ENCODE measurements around the gene GRB2.

GRB2 gene

DNA sequence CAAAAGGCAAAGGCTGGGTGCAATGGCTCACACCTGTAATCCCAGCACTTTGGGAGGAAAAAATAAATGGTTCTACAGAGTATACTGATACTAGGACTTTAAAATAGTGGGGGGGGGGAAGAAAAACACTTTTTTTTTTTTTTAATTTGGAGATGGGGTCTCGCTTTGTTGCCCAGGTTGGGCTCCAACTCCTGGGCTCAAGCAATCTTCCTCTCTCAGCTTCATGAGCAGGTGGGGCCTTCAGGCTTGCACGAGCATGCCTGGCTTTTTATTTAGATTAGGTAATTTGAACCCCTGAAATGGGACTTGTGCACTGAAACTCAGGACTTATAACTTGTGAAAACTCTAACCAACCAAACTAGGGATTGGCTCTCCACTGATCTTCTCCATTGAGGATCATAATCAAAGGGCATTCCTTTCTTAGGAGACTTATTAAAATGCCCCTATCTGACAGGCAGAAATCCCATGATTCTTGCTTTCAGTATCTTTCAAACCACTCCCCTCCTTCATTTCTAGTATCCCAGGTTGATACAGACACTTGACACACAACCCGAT, 16.9 kb downstream of the GRB2 start:
- TF ChIP-seq EGR1 (IDR thresholded peaks at IDR 0.05) (no peak), NFIC (IDR thresholded peaks at IDR 0.05) (no peak), TCF12 (IDR thresholded peaks at IDR 0.05; ENCODE audit: low read depth) (no peak), TEAD4 (IDR thresholded peaks at IDR 0.05) (no peak)

DNA sequence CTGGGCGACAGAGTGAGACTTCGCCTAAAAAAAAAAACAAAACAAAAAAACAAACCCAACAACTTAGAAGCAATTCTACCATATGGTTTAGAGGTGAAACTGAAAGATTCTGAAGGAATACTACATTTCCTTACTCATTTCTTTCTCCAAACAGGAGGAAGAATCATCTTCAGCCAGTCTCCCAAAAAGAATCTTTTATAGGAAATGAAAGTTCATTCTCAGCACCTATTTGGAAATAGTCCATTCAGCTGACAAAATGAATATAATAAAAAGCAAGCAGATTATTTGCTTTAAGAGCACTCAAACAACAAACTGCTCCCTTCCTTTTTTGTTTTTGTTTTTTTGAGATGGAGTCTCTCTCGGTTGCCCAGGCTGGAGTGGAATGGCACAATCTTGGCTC, 17.7 kb downstream of the GRB2 start:
- TF ChIP-seq TAF1 (IDR thresholded peaks at IDR 0.05; ENCODE audit: low read depth) (no peak), YY1 (IDR thresholded peaks at IDR 0.05; ENCODE audit: low read depth) (no peak)

DNA sequence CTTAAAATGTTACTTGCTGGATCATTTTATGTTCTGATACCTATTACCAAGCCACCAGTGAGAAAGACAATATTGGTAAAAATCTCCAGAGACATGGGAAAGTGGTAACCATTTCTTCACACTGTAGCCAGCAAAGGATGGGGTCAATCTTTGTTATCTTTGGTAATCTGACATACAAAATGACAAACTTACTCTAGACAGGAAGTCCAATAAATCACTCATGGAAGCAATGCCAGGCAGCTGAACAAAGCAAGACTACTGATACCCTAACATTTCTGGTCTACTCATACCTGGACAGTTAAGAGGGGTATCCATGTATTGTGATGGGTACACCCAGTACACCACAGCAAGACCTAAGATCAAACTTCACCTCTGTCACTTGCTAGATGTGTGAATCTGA, 19.0 kb downstream of the GRB2 start:
- no peak for TF ChIP-seq CEBPB (IDR thresholded peaks at IDR 0.05)
- TF ChIP-seq TEAD4 (IDR thresholded peaks at IDR 0.05) = no peak
- no peak for TF ChIP-seq MAX (IDR thresholded peaks at IDR 0.05)
- no peak for TF ChIP-seq RAD21 (IDR thresholded peaks at IDR 0.05; ENCODE audit: low read depth)
- no peak for TF ChIP-seq TCF12 (IDR thresholded peaks at IDR 0.05; ENCODE audit: low read depth)
- TF ChIP-seq, protein P1, sequence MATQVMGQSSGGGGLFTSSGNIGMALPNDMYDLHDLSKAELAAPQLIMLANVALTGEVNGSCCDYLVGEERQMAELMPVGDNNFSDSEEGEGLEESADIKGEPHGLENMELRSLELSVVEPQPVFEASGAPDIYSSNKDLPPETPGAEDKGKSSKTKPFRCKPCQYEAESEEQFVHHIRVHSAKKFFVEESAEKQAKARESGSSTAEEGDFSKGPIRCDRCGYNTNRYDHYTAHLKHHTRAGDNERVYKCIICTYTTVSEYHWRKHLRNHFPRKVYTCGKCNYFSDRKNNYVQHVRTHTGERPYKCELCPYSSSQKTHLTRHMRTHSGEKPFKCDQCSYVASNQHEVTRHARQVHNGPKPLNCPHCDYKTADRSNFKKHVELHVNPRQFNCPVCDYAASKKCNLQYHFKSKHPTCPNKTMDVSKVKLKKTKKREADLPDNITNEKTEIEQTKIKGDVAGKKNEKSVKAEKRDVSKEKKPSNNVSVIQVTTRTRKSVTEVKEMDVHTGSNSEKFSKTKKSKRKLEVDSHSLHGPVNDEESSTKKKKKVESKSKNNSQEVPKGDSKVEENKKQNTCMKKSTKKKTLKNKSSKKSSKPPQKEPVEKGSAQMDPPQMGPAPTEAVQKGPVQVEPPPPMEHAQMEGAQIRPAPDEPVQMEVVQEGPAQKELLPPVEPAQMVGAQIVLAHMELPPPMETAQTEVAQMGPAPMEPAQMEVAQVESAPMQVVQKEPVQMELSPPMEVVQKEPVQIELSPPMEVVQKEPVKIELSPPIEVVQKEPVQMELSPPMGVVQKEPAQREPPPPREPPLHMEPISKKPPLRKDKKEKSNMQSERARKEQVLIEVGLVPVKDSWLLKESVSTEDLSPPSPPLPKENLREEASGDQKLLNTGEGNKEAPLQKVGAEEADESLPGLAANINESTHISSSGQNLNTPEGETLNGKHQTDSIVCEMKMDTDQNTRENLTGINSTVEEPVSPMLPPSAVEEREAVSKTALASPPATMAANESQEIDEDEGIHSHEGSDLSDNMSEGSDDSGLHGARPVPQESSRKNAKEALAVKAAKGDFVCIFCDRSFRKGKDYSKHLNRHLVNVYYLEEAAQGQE (IDR thresholded peaks at IDR 0.05; ENCODE audit: low read depth) = no peak
- TF ChIP-seq NFIC (IDR thresholded peaks at IDR 0.05) = no peak
- no peak for TF ChIP-seq EP300 (IDR thresholded peaks at IDR 0.05; ENCODE audit: borderline replicate concordance)
- no peak for TF ChIP-seq TAF1 (IDR thresholded peaks at IDR 0.05; ENCODE audit: low read depth)
- no peak for TF ChIP-seq CREB1 (IDR thresholded peaks at IDR 0.05; ENCODE audit: low read depth)
- no peak for TF ChIP-seq EGR1 (IDR thresholded peaks at IDR 0.05)
- no peak for TF ChIP-seq FOXM1 (IDR thresholded peaks at IDR 0.05; ENCODE audit: borderline replicate concordance, low read depth)

DNA sequence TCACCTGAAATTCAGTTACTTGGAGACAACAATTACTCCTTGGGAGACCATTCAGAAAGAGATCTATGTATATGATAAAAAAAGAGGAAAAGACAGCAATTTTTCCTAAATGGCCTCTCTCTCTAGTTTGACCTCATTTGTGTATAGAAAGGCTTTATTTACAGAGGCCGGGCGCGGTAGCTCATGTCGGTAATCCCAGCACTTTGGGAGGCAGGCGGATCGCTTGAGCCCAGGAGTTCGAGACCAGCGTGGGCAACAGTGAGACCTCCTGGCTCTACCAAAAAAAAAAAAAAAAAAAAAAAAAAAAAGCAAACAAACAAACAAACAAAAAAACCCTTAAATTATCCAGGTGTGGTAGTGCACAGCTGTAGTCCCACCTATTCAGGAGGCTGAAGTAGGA, 20.7 kb downstream of the GRB2 start:
- TF ChIP-seq YY1 (IDR thresholded peaks at IDR 0.05; ENCODE audit: low read depth) (no peak), RAD21 (IDR thresholded peaks at IDR 0.05; ENCODE audit: low read depth) (no peak), MAX (IDR thresholded peaks at IDR 0.05) (no peak), NFIC (IDR thresholded peaks at IDR 0.05) (no peak), EGR1 (IDR thresholded peaks at IDR 0.05) (no peak)
- TF ChIP-seq, protein P2, sequence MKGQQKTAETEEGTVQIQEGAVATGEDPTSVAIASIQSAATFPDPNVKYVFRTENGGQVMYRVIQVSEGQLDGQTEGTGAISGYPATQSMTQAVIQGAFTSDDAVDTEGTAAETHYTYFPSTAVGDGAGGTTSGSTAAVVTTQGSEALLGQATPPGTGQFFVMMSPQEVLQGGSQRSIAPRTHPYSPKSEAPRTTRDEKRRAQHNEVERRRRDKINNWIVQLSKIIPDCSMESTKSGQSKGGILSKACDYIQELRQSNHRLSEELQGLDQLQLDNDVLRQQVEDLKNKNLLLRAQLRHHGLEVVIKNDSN (IDR thresholded peaks at IDR 0.05) = no peak

GRCh38 chr17:75383842-75384195, 21.7 kb downstream of the GRB2 start:
- TF ChIP-seq YY1 (IDR thresholded peaks at IDR 0.05; ENCODE audit: low read depth) (no peak), CEBPB (IDR thresholded peaks at IDR 0.05) (no peak), RAD21 (IDR thresholded peaks at IDR 0.05; ENCODE audit: low read depth) (no peak), CREB1 (IDR thresholded peaks at IDR 0.05; ENCODE audit: low read depth) (no peak), EP300 (IDR thresholded peaks at IDR 0.05; ENCODE audit: borderline replicate concordance) (no peak), TCF12 (IDR thresholded peaks at IDR 0.05; ENCODE audit: low read depth) (no peak), TEAD4 (IDR thresholded peaks at IDR 0.05) (no peak)
- TF ChIP-seq, protein P1 (IDR thresholded peaks at IDR 0.05; ENCODE audit: low read depth) = no peak

DNA sequence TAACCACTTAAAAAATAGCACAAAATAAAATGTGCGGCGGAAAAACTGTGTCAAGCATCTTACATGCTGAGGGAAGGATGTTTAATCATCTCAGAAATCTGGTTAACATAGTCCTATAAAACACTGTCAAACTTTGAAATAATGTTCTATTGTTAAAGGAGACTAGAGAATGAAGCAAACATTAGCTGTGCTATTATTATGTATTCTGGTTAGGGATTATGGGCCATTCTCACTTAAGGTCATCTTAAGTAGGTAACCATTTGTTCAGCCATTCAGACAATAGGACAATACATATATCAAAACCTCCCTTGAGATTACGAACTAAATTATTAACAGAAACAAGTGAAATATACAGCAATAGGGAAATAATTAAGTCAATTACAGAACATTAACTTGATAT, 24.7 kb downstream of the GRB2 start:
- no peak for TF ChIP-seq ZBTB7A (IDR thresholded peaks at IDR 0.05; ENCODE audit: low read depth)
- no peak for TF ChIP-seq TCF12 (IDR thresholded peaks at IDR 0.05; ENCODE audit: low read depth)
- TF ChIP-seq CEBPB (IDR thresholded peaks at IDR 0.05) = no peak
- TF ChIP-seq, protein P2 (IDR thresholded peaks at IDR 0.05) = no peak
- TF ChIP-seq NFIC (IDR thresholded peaks at IDR 0.05) = no peak
- TF ChIP-seq CREB1 (IDR thresholded peaks at IDR 0.05; ENCODE audit: low read depth) = no peak
- no peak for TF ChIP-seq YY1 (IDR thresholded peaks at IDR 0.05; ENCODE audit: low read depth)
- TF ChIP-seq EGR1 (IDR thresholded peaks at IDR 0.05) = no peak
- no peak for TF ChIP-seq TAF1 (IDR thresholded peaks at IDR 0.05; ENCODE audit: low read depth)
- TF ChIP-seq FOXM1 (IDR thresholded peaks at IDR 0.05; ENCODE audit: borderline replicate concordance, low read depth) = no peak
- TF ChIP-seq, protein P1 (IDR thresholded peaks at IDR 0.05; ENCODE audit: low read depth) = no peak
- no peak for TF ChIP-seq EP300 (IDR thresholded peaks at IDR 0.05; ENCODE audit: borderline replicate concordance)
- TF ChIP-seq RAD21 (IDR thresholded peaks at IDR 0.05; ENCODE audit: low read depth) = no peak
